WTC11 (cell line): ENCODE results near the gene SETD1A. TPM values are rescaled to one million over a fixed set of nuclear protein-coding genes. Genes with fewer than 3 reads are reported as not detected.

Experiments
- ATAC-seq: fragments of 200-7000 bp; cut with Tn5 transposase; 2 replicates; pipeline ENCODE4 v1.10.0; 2021; ENCODE audit warnings: mild to moderate bottlenecking, moderate library complexity
- CTCF ChIA-PET: fragments of 300-600 bp; sonication (Branson Sonifier 250); formaldehyde crosslinking; loops from one replicate; lab custom pipeline; 2021; ENCODE audit warnings: antibody characterized with exemption; lab: Charles Lee
- POLR2A ChIA-PET: fragments of 350-600 bp; sonication (Branson Sonifier 250); formaldehyde crosslinking; loops from one replicate; lab custom pipeline; 2021; ENCODE audit warnings: antibody characterized with exemption; lab: Charles Lee
- DNase-seq: peaks from one replicate; pipeline ENCODE4 v3.0.0; 2021; ENCODE audit warnings: low spot score
- H3K27ac Mint-ChIP-seq: 2 replicates; pipeline ENCODE4 v1.8.0; 2021; ENCODE audit warnings: mixed read lengths
- H3K27me3 Mint-ChIP-seq: 2 replicates; pipeline ENCODE4 v1.8.0; 2021; ENCODE audit warnings: low read depth, mild to moderate bottlenecking, moderate library complexity, mixed read lengths
- H3K36me3 Mint-ChIP-seq: 2 replicates; pipeline ENCODE4 v1.8.0; 2021; ENCODE audit warnings: mixed read lengths
- H3K4me1 Mint-ChIP-seq: 2 replicates; pipeline ENCODE4 v1.8.0; 2022; ENCODE audit warnings: mixed read lengths
- H3K4me3 Mint-ChIP-seq: 2 replicates; pipeline ENCODE4 v1.8.0; 2021; ENCODE audit warnings: mild to moderate bottlenecking, moderate library complexity, mixed read lengths
- H3K9me3 Mint-ChIP-seq: 2 replicates; pipeline ENCODE4 v1.8.0; 2021; ENCODE audit warnings: mixed read lengths
- ATF2 ChIP-seq: sonication (generic); formaldehyde crosslinking; IDR thresholded peaks from 2 replicates; pipeline ENCODE4 v1.8.1; 2022; ENCODE audit warnings: low read depth, missing genetic modification reagents, borderline replicate concordance
- ATF6 ChIP-seq: sonication (generic); formaldehyde crosslinking; IDR thresholded peaks from 2 replicates; pipeline ENCODE4 v1.8.1; 2023; ENCODE audit warnings: mild to moderate bottlenecking, missing genetic modification reagents
- E2F4 ChIP-seq: sonication (generic); formaldehyde crosslinking; IDR thresholded peaks from 2 replicates; pipeline ENCODE4 v1.8.1; 2022; ENCODE audit warnings: low read depth, mild to moderate bottlenecking, moderate library complexity, missing genetic modification reagents, borderline replicate concordance
- ETV6 ChIP-seq: sonication (generic); formaldehyde crosslinking; IDR thresholded peaks from 2 replicates; pipeline ENCODE4 v1.8.1; 2022; ENCODE audit warnings: mild to moderate bottlenecking, missing genetic modification reagents
- FOXK1 ChIP-seq: sonication (generic); formaldehyde crosslinking; IDR thresholded peaks from 2 replicates; pipeline ENCODE4 v1.8.0; 2022; ENCODE audit warnings: mild to moderate bottlenecking, moderate library complexity, missing genetic modification reagents
- HMGA2 ChIP-seq: fragments of 250-450 bp; sonication (Bioruptor Pico); IDR thresholded peaks from 2 replicates; pipeline ENCODE4 v1.4.0; 2021; ENCODE audit warnings: mild to moderate bottlenecking, moderate library complexity
- IRF2 ChIP-seq: sonication (generic); formaldehyde crosslinking; IDR thresholded peaks from 2 replicates; pipeline ENCODE4 v1.8.0; 2022; ENCODE audit warnings: low read depth, missing genetic modification reagents, borderline replicate concordance
- JUN ChIP-seq: sonication (generic); formaldehyde crosslinking; IDR thresholded peaks from 2 replicates; pipeline ENCODE4 v1.8.0; 2023; ENCODE audit warnings: mild to moderate bottlenecking, missing genetic modification reagents
- NFE2L1 ChIP-seq: sonication (generic); formaldehyde crosslinking; IDR thresholded peaks from 2 replicates; pipeline ENCODE4 v1.8.1; 2023; ENCODE audit warnings: missing genetic modification reagents
- NR1H2 ChIP-seq: sonication (generic); formaldehyde crosslinking; IDR thresholded peaks from 2 replicates; pipeline ENCODE4 v1.9.0; 2021; ENCODE audit warnings: mild to moderate bottlenecking, moderate library complexity, missing genetic modification reagents
- NR3C1 ChIP-seq: sonication (generic); formaldehyde crosslinking; conservative IDR thresholded peaks from 2 replicates; pipeline ENCODE4 v1.8.1; 2023; ENCODE audit warnings: low read depth, mild to moderate bottlenecking, missing genetic modification reagents
- SOX15 ChIP-seq: fragments of 250-450 bp; sonication (Bioruptor Pico); IDR thresholded peaks from 2 replicates; pipeline ENCODE4 v1.9.0; 2021; ENCODE audit warnings: mild to moderate bottlenecking
- STAT6 ChIP-seq: sonication (generic); formaldehyde crosslinking; conservative IDR thresholded peaks from 2 replicates; pipeline ENCODE4 v1.8.1; 2023; ENCODE audit warnings: mild to moderate bottlenecking, low read depth, missing genetic modification reagents, moderate library complexity
- USF1 ChIP-seq: sonication (generic); formaldehyde crosslinking; IDR thresholded peaks from 2 replicates; pipeline ENCODE4 v1.8.0; 2022; ENCODE audit warnings: mild to moderate bottlenecking, missing genetic modification reagents
- ZBTB21 ChIP-seq: sonication (generic); formaldehyde crosslinking; IDR thresholded peaks from 2 replicates; pipeline ENCODE4 v1.8.1; 2023; ENCODE audit warnings: mild to moderate bottlenecking, missing genetic modification reagents, borderline replicate concordance
- ZNF138 ChIP-seq: sonication (generic); formaldehyde crosslinking; conservative IDR thresholded peaks from 2 replicates; pipeline ENCODE4 v1.8.1; 2022; ENCODE audit warnings: mild to moderate bottlenecking, moderate library complexity, missing genetic modification reagents
- ZNF232 ChIP-seq: sonication (generic); formaldehyde crosslinking; IDR thresholded peaks from 2 replicates; pipeline ENCODE4 v1.8.0; 2022; ENCODE audit warnings: mild to moderate bottlenecking, missing genetic modification reagents
- ZNF416 ChIP-seq: fragments of 250-450 bp; sonication (Bioruptor Pico); IDR thresholded peaks from 2 replicates; pipeline ENCODE4 v1.9.0; 2021; ENCODE audit warnings: mild to moderate bottlenecking, inconsistent platforms
- ZNF671 ChIP-seq: fragments of 250-450 bp; sonication (Bioruptor Pico); IDR thresholded peaks from 2 replicates; pipeline ENCODE4 v1.8.0; 2021; ENCODE audit warnings: mild to moderate bottlenecking
- ZSCAN18 ChIP-seq: fragments of 250-450 bp; sonication (Bioruptor Pico); IDR thresholded peaks from 2 replicates; pipeline ENCODE4 v2.1.2; 2022; ENCODE audit warnings: mild to moderate bottlenecking, moderate library complexity
- total RNA-seq: library from RNA; stranded (reverse); gene quantifications from 3 replicates; pipeline ENCODE4 v1.2.3, GENCODE V29; 2021

SETD1A gene
- total RNA-seq, 1 experiment from 2014 or later = 31.1 TPM

- H3K36me3 Mint-ChIP-seq = peaks cover 62% of the 10 kb centered on the region
- TF ChIP-seq ZNF671 (CRISPR knock-in tag) (no peak), NFE2L1 (CRISPR knock-in tag) (no peak), ZSCAN18 (CRISPR knock-in tag) (no peak), IRF2 (CRISPR knock-in tag) (no peak), ATF2 (no peak), NR1H2 (CRISPR knock-in tag) (no peak), ZNF138 (CRISPR knock-in tag) (no peak), ATF6 (CRISPR knock-in tag) (no peak), ETV6 (CRISPR knock-in tag) (no peak), ZNF232 (CRISPR knock-in tag) (no peak), USF1 (CRISPR knock-in tag) (no peak), ZNF416 (CRISPR knock-in tag) (no peak), HMGA2 (CRISPR knock-in tag) (no peak), STAT6 (CRISPR knock-in tag) (no peak), E2F4 (CRISPR knock-in tag) (no peak), NR3C1 (no peak), ZBTB21 (CRISPR knock-in tag) (no peak), SOX15 (CRISPR knock-in tag) (no peak), JUN (CRISPR knock-in tag) (no peak), FOXK1 (CRISPR knock-in tag) (no peak)
- TF ChIP-seq, all 79 proteins: peak for 0
- Mint-ChIP-seq H3K4me1 (peaks cover 8% of the 10 kb centered on the region), H3K27me3 (peaks cover under 1% of the 10 kb centered on the region; the same call in 1 of the 2 replicates), H3K9me3 (no peaks in the 10 kb centered on the region), H3K27ac (no peak overlapping the region), H3K4me3 (no peak overlapping the region)
- ChIA-PET CTCF (no interaction called here), POLR2A (no interaction called here)
- DNase-seq (no peak), ATAC-seq (no peak)
Observed at GRCh38 chr16:30961384-30961783, 3.8 kb downstream of the SETD1A start.
